NCI-H2196 treated with DMSO at 0.1 percent for 48 hours (cell line): ENCODE results near the gene IQCN.
A peak's percentile ranks its signal among the peaks of the same experiment; 100 is the strongest.

Source experiments
- DNase-seq: peaks from one replicate; lab custom pipeline; 2025; ENCODE audit not compliant: unreplicated experiment; lab: John Stamatoyannopoulos, UW

The IQCN gene

DNA sequence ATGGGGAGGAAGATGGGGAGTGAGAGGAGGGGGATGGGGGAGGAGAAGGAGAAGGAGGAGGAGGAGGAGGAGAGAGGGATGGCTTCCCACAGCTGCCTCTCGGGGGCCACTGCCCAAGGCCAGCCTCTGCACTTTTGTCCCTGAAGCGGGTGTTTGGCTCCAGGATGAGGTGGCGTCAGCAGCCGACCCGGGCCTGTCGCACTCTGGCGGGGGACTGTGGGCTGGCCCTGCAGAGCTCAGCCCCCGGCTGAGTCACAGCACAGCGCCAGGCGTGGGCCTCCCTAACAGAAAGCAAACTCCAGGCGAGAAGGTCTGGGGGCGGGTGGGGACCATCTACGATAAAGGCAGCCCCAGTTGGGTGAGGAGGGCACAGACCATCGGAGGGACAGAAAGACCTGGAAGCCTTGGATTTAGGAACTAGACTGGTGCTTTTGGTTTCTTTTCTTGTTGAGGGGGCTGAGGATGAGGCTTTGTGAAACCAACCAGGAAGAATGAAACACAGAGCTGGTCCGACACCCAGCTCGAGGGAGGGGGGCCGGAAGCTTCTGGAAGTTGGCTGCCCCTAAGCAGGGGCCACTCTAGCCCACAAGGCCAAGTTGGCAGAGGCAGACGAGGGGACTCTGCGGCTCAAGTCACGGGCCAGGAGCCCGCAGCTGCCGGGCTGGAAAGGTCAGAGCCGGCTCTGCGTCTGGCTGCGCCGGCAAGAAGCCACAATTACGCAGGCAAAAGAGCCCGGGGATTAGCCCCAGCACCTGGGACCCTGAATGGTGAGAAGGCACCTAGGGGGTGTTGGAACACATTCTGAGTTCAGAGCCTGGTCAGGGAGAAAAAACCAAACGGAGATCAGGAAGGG, 30.4 kb upstream of the IQCN start:
- no peak for DNase-seq

DNA sequence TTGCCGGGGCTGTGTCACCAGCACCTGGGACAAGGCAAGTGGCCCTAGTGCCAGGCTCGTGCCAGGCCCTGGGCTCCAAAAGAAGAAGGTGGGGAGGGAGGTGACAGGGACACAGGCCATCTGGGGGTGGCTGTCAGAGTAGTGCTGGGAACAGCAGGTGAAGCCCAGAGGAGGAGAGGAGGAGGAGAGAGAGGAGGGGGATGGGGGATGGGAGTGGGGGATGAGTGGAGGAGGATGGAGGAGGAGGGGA, 29.9 kb upstream of the IQCN start:
- DNase-seq = no peak

DNA sequence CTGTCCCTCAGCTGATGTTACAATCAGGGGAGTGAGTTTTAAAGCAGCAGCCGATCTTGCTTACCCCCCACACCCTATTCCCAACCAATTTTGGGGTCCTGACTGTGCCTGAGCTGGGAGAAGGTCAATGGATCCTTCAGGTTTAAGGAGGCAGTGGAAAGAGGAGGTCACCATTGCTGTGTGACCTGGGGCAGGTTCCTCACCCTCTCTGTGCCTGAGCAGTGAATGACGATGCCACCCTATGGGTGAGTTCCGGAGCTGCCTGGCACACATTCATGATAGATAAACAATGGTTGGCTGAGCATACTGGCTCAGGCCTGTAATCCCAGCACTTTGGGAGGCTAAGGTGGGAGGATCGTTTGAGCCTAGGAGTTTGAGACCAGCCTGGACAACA, 27.5 kb upstream of the IQCN start:
- DNase-seq = no peak

DNA sequence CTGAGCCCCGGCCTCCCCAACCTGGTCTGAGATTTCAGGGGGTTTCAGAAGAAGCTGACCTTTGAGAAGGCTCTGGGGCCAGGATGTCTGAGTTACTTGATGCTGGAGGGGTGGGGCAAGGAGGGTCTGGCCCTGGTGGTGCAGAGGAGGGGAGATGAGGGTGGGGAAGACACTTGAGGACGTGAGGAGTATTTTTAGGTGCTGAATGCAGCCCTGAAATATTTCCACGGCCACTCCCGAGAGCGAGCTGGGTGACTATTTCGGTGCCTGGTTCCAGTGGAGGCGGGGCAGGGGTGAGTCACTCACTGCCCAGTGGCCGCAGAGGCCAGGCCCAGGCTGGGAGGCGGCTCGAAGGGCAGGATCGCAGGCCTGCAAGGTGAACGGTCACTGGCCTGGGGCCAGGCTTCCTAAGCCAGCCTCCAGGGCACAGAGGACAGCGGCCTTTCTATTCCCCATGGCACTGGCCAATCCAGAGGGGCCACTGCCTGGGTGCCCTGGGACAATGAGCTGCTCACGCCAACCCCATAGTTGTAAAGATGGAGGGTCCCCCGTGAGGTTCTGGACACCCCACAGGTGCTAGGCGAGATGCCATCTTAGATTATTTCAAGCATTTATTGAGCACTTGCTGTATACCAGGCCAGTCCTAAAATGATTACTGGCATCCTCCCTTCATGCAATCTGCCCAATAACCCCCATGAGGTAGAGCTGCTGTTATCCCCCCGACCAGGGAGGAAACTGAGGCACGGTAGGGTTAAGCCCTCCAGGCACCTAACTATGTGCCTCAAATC, 26.9 kb upstream of the IQCN start:
- no peak for DNase-seq

DNA sequence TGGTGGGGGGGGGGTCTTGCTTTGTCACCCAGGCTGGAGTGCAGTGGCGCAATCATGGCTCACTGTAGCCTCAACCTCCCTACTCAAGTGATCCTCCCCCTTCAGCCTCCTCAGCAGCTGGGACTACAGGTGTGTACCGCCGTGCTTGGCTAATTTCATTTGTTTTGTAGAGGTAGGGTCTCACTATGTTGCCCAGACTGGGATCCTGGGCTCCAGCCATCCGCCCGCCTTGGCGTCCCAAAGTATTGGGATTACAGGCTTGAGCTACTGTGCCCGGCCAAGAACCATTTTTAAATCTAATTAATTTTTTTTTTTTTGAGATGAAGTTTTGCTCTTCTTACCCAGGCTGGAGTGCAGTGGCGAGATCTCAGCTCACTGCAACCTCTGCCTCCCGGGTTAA, 25.4 kb upstream of the IQCN start:
- no peak for DNase-seq

DNA sequence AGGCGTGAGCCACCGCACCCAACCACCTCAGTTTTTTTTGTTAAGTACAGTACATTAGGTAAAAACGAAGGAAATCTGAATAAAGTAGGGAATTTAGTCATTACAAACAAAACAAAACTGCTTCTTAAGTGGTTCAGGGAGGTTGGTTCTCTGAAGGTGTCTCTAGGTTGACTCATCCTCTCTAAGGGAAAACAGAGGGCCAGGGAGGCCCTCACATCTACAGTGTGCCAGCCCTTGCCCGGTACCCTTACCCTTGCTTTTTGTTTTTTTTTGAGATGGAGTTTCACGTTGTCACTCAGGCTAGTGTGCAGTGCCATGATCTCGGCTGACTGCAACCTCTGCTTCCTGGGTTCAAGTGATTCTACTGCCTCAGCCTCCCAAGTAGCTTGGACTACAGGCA, 24.3 kb upstream of the IQCN start:
- no peak for DNase-seq

DNA sequence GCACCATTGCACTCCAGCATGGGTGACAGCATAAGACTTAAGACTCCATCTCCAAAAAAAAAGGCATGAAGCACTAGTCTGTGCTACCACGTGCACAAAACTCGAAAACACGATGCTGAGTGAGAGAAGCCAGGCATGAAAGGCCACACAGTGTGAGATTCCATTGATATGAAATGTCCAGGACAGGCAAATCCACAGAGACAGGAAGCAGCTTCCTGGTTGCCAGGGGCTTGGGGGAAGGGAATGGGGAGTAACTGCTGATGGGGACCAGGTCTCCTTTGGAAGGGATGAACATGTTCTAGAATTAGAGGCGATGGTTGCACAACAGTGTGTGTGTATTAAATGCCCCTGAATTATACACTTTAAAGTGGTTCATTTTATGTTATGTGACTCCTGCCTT, 23.1 kb upstream of the IQCN start:
- no peak for DNase-seq

DNA sequence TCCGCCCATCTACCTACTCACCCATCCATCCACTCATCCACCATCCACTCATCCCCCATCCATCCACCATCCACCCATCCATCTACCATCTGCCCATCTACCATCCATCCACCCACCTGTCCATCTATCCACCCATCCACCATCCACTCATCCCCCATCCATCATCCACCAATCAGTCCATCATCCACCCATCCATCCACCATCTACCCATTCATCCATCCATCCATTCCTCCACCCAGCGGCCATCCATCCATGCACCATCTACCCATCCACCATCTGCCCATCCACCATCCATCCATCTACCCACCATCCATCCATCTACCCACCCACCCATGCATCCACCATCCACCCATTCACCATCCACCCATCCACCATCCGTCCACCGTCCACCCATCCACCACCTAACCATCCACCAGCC, 20.8 kb upstream of the IQCN start:
- DNase-seq = no peak

DNA sequence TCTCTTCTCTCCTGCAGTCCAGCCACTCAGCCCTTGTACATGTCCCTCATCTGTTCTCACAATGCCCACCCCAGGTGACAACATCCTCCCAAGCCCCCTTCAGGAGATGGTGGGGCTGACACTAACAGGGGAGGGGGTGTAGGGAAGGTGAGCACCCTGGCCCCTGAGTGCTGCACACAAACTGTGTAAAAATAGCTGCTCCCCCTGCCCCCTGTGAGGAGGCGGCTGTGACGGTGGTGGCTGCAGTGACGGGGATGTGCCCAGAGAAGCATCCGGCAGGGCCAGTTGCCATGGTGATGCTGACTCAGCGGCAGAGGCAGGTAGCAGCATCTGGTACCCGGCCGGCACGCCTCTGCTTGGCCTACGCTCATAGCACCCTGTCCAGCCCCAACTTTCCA, 20.2 kb upstream of the IQCN start:
- no peak for DNase-seq

DNA sequence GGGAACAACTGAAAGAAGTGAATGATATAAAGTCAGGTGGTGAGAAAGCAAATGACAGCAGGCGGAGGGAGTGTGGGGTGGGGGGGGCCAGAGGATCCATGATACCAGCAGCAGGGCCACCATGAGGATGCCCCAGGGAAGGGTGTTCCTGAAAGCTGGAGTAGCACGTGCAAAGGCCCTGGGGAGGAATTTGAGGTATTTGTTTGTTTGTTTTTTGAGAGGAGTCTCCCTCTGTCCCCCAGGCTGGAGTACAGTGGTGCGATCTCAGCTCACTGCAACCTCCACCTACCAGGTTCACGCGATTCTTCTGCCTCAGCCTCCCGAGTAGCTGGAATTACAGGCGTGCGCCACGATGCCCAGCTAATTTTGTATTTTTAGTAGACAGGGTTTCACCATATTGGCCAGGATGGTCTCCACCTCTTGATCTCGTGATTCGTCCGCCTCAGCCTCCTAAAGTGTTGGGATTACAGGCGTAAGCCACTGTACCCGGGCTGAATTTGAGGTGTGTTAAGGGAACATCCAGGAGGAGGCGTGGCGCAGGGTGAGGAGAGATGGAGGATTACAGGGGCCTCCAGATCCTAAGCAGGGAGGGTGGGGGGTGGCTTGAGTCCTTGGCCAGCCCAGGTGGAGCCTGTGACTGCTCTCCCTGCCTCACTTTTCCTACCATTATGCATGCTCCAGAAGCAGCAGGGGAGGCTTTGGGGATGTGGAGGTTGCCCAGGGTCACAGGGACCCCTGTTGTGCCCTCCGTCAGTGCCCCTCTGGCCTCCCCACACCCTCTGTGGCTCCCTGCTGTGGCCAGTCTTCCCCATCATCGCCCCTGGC, 19.6 kb upstream of the IQCN start:
- DNase-seq = no peak

DNA sequence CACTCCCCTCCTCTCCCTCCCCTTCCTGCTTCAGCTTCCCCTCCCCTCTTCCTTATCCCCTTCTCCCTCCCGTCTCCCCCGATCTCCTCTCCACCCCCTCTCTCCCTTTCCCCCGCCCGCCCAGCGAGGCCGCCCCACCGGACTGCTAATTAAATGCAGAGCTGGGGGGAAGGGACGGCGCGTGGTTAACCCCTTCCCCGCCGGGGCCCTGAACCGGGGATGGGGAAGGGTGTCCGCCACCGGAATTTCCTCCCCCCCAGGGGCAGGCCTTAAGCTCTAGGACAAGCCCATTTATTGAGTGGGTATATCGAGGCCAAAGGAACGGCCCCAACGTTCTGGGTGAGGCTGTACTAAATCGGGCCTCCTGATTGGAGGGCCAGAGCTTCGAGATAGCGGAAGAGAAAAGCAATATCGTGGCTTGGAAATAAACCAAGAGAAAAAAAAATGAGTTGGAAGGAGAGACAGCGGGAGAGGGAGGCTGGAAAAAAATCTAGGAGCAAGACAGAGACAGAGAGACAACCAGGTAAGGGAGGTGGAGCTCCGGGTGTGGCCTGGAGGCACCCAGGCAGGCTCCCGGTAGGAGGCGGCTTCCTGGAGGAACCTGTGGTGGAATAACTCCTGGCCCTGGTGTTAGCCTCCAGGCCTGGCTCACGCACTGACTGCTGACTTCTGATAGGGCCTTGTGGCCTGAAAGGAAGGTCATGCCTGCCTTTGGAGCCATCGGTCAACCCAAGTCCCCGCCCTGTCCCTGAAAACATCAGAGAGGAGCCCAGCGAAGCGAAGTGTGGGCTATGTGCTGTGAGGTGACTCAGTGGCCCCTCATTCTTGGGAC, 18.8 kb upstream of the IQCN start:
- peak; percentile 33 for DNase-seq

DNA sequence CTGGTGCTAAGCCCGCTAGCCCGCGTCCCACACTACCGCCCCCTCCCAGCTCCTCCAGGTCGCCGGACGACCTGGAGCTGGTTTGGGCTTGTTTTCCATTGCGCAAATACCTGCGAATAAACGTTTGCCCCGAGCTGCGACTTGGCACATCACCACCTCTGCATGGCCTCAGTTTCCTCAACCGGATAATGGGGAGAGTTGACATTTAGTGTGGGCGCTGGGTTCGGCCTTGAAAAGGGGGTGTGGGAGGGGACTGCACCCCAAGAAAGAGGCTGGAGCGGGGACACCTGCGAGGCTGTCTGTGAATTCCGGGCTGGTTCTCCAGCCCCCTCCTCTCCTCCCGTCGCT, 18.2 kb upstream of the IQCN start:
- DNase-seq = no peak

DNA sequence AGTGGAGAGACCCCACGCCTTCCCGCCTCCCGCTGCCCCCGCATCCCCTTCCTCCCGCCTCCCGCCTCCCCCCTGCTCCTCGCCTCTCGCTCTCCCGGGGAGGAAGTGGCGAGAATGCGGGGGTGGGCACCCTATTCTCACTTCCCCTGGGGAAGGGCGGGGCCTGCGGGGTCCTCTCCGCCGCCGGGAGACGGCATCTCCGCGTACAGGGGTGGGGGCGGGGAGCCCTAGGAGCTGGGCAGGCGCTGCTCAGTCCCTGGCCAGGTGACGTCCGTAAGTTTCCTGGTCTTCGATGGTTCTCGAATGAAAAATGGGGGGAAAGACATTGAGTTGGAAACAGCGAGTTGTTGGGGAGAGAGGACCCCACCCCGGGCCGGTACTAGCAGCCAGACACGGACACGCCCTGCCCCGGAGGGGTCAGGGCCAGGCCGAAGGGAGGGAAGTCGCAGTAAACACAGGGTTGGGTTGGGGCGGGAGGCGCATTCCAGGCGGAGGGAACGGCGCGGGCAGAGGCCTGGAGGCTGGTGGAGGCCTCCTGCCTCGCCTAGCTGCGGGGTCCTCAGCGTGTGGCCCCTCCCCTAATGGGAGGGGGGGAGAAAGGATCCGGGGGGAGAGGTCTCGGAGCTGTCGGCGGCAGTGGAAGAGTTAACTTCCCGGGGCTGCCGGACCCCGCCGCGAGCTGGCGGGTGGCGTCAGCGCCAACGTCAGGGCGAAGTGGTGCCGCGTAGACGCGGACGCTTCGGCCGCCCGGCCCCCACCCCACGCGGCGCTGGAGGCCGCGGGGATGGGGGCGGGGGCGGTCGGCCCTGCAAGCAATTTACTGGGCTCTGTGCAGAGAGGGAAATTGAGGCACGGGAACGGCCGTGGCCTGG, 17.6 kb upstream of the IQCN start:
- peak; percentile 51 for DNase-seq

DNA sequence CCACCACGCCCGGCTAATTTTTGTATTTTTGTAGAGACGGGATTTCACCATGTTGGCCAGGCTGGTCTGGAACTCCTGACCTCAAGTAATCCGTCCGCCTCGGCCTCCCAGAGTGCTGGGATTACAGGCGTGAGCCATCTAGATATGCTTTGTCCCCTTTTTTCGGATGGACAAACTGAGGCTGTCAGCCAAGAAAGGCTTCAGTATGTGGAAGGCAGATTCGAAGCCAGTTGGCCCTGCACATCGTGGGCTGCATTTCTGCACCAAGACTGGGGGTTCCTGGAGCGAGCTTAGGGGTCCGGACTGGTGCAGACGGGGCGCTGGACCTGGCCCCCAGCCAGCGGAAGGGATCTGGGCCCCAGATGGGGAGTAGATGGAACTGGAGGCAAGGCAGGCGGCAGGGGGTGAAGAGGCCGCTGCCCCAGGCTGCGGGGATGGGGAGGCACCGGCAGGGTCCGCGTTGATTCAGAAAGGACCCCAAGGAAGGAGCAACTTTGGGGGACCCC, 16.8 kb upstream of the IQCN start:
- DNase-seq = no peak

DNA sequence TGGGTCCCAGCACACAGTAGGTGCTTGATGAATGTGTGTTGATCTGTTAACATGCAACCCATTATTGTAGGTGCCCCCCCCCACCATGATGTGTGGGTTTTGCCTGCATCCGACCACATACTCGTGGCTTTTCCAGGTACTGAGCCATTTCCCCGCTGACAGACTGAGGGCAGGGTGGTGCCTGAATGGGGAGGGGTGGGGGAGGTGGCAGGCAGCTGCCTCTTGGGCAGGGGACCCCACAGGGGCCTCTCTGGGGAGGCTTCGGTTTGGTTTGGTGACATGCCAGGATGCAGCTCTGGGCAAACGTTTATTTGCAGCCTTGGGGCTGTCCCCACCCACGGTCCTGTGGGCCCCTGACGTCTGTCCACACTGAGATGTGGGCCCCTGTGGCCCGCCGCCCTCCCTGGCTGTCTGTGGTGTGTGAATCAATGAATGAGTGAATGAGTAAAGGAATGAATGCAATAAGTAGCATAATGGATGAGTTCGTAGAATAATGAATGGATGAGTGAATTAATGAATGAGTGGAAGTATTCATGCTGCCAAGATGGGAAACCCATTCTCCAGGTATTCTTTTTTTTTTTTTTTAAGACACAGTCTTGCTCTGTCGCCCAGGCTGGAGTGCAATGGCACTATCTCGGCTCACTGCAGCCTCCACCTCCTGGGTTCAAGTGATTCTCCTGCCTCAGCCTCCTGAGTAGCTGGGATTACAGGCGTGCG, 16.2 kb upstream of the IQCN start:
- no peak for DNase-seq

DNA sequence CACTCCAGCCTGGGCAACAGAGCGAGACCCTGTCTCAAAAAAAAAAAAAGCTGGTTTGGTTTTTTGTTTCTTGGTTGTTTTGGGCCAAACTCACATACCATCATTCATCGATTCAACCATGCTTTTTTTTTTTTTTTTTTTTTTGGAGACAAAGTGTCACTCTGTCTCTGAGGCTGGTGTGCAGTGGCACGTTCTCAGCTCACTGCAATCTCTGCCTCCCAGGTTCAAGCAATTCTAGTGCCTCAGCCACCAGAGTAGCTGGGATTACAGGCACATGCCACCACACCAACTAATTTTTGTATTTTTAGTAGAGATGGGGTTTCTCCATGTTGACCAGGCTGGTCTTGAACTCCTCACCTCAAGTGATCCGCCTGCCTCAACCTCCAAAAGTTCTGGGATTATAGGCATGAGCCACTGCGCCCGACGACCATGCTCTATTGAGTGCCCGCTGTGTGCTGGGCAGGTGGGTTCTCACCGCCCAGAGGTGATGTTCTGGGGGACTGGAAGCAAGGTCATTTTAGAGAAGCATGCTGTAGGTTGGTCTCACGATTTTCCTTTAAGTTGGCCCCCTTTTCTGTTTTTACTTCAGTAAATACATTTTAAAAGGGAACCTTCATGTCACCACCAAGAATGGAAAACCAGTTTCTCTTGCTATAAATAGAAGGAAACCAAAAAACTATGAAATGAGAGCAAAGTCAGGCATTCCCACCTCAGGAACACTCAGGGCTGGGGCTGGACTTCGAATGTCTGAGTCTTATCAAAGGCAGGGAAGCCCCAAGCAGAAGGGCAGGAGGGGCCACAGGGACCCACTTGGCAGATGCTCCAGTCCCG, 15.4 kb upstream of the IQCN start:
- no peak for DNase-seq

DNA sequence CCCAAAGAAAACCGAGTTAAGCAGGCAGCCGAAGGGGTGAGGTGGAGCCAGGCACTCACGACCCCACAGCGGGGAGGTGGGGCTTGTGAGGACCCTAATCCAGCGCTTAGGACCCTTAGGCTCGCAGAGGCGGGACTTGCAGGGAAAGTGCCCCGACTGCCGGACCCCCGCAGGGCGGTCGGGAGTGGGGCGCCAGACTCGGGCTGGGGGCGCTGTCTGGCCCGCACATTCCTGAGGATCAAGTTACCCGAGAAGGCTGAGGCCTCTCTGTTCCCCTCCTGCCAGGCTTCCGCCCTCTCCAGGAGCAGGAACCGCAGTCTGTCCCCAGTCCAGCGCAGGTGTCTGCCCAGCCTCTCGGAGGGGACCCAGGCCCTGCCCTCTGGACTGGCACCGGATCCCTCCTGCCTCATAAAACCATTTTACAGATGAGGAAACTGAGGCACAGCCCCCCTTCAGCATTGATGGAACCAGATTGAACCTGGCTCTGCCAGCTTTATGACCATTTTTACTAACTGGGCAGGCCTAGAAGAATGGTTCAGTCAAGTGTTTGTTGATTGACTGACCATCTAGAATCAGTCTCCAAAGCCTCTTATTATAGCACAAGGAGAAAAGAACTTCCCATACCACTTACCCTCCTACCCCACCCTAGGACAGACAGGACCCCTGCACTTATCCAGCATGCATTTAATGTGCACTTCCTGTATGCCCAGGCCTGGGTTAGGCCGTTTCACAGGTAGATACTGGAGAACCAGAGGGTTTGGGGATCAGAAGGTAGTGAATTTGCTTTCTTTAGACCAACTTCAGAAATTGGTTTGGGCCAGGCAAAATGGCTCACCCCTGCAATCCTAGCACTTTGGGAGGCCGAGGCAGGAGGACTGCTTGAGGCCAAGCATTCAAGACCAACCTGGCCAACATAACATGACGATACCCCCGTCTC, 13.9 kb upstream of the IQCN start:
- DNase-seq = no peak
